Prostate gland (tissue), 2 donors: Measurements from ENCODE around the gene SLC5A10. TPM values are rescaled to one million over a fixed set of nuclear protein-coding genes. Genes with fewer than 3 reads are reported as not detected.

Experiments
- DNase-seq: peaks from one replicate; pipeline ENCODE4 v3.0.0-alpha.2; 2019; ENCODE audit warnings: low spot score
- H3K27ac ChIP-seq, 2 donors: fragments of 200-600 bp; sonication (generic); 2 replicates each; pipeline ENCODE4 v1.5.1; 2017 to 2019
- H3K27me3 ChIP-seq: fragments of 200-600 bp; sonication (generic); replicated peaks from 2 replicates; pipeline ENCODE4 v1.5.1; 2019; ENCODE audit not compliant: insufficient read depth
- H3K36me3 ChIP-seq, 2 donors: fragments of 200-600 bp; sonication (generic); 1 replicate in 1 of 2; 2 replicates in 1 of 2; pipeline versions ENCODE4 v1.5.1 to v1.8.1; 2017 to 2019
- H3K4me1 ChIP-seq: fragments of 200-600 bp; sonication (generic); replicated peaks from 2 replicates; pipeline ENCODE4 v1.5.1; 2019
- H3K4me3 ChIP-seq, 2 donors: fragments of 200-600 bp; sonication (generic); 2 replicates each; pipeline ENCODE4 v1.5.1; 2017 to 2019
- H3K9me3 ChIP-seq: fragments of 200-600 bp; sonication (generic); 2 replicates; pipeline ENCODE4 v1.5.1; 2017
- POLR2A ChIP-seq: fragments of 450-650 bp; IDR thresholded peaks from one replicate; pipeline ENCODE4 v1.6.1; 2016; ENCODE audit warnings: antibody characterized with exemption, mild to moderate bottlenecking
- POLR2AphosphoS5 ChIP-seq: sonication (generic); formaldehyde crosslinking; IDR thresholded peaks from one replicate; pipeline ENCODE4 v1.6.1; 2017; ENCODE audit warnings: antibody characterized with exemption
- WGBS: methylation state at CpG from one replicate; pipeline ENCODE4 v1.1.5; 2018; 5-methylcytosine and 5-hydroxymethylcytosine counted together
- intact Hi-C: fragments of 100-400 bp; cut with DNase I; formaldehyde crosslinking; loops from one replicate; pipeline ENCODE4 v1.14.2; 2022
- total RNA-seq, 2 donors: library from RNA; depleted of rRNA; stranded (reverse); fragments of >200 nt; gene quantifications; one replicate each; pipeline ENCODE4 v1.1.0, GENCODE V29; 2016
- TF ChIP-seq, protein P1 (sequence below), 4 experiments: fragments of 200-600 bp in 2 of 4; fragments of 450-650 bp in 2 of 4; sonication (generic) in 2 of 4; IDR thresholded peaks; 1 replicate in 3 of 4; 2 replicates in 1 of 4; pipeline ENCODE4 v1.5.1; 2016 to 2019; ENCODE audit warnings: antibody characterized with exemption in 4 of 4, mild to moderate bottlenecking in 2 of 4, moderate library complexity in 2 of 4

The SLC5A10 gene
- total RNA-seq, 2 donors from 2014 or later: not detected

DNA sequence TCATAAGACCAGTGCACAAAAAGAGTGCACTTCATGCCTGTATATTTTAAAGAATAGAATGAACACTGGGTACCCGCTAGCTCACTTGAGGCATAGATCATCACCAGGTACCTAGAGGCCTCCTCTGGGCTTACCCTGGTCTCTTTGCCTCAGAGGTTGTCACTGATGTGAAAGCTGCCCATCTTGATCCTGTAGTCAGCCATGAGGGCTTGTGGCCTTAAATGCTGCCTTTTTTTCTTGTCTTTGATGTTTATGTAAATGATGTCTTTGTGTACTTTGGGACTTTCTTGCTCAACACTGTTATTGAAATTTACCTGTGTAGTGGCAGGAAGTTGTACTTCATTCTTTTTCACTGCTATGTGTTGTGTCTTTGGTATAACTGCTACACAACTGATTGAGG lies 26.8 kb upstream of the SLC5A10 start:
- Histone ChIP-seq H3K27me3 (no peaks in the 10 kb centered on the region), H3K36me3 (no peaks in the 10 kb centered on the region), H3K4me3 (no peak overlapping the region), H3K27ac (no peak overlapping the region), H3K4me1 (no peaks in the 10 kb centered on the region), H3K9me3 (no peaks in the 10 kb centered on the region)
- no peak for DNase-seq
- intact Hi-C loops: no loop called here
- TF ChIP-seq POLR2A (no peak), POLR2AphosphoS5 (no peak)
- TF ChIP-seq, protein P1, sequence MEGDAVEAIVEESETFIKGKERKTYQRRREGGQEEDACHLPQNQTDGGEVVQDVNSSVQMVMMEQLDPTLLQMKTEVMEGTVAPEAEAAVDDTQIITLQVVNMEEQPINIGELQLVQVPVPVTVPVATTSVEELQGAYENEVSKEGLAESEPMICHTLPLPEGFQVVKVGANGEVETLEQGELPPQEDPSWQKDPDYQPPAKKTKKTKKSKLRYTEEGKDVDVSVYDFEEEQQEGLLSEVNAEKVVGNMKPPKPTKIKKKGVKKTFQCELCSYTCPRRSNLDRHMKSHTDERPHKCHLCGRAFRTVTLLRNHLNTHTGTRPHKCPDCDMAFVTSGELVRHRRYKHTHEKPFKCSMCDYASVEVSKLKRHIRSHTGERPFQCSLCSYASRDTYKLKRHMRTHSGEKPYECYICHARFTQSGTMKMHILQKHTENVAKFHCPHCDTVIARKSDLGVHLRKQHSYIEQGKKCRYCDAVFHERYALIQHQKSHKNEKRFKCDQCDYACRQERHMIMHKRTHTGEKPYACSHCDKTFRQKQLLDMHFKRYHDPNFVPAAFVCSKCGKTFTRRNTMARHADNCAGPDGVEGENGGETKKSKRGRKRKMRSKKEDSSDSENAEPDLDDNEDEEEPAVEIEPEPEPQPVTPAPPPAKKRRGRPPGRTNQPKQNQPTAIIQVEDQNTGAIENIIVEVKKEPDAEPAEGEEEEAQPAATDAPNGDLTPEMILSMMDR (IDR thresholded peaks at IDR 0.05): no peak
- 100% methylated on average over 1 of the region's 1 CpG for WGBS

DNA sequence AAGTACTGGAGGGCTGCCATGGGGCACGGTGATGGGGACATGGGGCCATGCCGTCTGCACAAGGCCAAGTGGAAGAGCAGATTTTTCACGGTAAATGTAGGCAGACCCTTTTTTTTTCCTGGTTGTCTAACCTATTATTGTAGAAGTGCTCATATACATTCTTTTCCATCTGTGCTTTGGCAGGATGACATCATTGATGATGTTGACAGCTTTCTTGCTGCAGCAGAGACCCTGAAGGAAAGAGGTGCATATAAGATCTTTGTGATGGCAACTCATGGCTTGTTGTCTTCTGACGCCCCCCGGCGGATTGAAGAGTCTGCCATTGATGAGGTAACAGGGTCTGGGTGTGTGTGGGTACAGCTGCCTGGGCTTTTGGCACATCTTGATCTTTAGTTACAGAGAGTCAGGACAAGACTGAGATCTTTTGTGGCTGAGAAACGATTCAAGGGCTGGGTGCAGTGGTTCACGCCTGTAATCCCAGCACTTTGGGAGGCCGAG lies 23.3 kb upstream of the SLC5A10 start:
- H3K27me3 ChIP-seq: no peaks in the 10 kb centered on the region
- H3K27ac ChIP-seq: no peak overlapping the region
- WGBS: 92% methylated on average over 9 of the region's 9 CpGs
- no peak overlapping the region for H3K4me3 ChIP-seq
- intact Hi-C loops: no loop called here
- H3K36me3 ChIP-seq: no peaks in the 10 kb centered on the region
- no peaks in the 10 kb centered on the region for H3K4me1 ChIP-seq
- TF ChIP-seq, protein P1 (IDR thresholded peaks at IDR 0.05): no peak
- TF ChIP-seq POLR2A: no peak
- TF ChIP-seq POLR2AphosphoS5: no peak
- DNase-seq: no peak
- H3K9me3 ChIP-seq: no peaks in the 10 kb centered on the region

DNA sequence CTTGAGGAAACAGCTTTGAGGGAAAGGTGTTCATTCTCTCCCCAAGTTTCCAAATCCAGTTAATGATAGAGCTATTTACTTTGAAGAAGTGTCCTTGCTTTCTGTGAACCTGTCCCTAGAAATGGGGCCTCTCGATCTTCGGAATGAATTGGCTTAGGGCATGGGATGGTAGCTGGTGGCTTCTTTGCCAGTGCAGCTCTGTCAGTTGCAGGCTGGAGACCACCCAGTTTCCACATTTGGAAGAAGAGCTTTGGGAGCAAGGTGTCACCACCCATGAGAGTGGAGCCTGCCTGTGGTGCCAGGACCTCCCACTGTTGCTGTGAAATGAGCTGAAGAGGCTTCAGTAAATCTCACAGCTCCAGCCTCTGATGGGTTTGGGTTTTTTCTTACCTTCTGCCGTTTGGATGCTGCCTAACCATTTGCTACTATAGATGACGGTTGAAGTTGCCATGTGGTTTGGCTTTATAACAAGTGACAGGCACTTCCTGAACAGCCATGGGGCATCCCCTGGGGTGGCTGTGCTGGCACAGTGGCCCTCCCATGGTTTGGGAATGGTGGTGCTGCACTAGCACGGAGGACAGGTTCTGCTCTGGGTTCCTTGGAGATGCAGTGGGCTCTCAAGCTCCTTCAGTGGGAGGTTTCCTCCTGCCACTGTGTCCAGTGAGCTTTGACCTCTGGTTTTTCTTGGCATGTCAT lies 19.5 kb upstream of the SLC5A10 start:
- 68% methylated on average over 5 of the region's 5 CpGs for WGBS
- no peak for DNase-seq

DNA sequence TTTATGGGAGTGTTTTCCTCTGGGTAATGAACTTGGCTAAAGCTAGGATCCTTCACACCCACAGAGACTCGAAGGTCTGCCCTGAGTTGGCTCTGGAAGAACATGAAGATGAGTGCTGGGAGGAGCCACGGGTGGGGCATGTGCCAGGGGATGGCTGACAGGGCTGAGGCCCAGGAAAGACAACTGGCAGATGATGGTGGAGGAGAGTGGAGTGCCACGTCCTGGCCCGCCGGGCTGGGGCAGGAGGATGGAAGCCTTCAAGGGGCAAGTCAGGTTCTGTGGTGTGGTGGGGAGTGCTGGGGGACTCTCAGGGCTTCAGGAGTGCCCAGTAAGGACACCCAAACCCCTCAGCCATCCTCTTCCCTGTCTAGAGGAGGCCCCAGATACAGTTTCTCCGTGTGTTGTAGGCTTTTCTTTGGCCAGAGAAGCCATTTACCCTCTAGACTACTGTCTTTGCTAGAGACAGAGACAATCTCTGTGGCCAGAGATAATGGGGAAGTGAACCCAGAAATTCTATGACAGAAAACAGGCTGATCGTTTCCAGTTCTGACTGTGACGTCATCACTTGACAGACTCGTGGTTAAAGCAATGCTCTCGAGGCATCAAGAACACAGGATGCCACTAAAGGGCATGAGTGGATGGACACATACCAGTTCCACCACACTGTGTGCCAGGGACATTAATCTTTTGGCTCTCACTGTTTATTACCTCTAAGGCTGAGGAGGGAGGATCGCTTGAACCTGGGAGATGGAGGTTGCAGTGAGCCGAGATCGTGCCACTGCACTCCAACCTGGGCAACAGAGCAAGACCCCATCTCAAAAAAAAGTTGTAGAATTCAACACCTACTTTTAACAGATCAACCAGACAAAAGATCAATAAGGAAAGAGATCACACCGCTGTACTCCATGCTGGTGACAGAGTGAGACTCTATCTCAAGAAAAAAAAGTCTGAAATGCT lies 18.6 kb upstream of the SLC5A10 start:
- Histone ChIP-seq H3K36me3 (no peaks in the 10 kb centered on the region), H3K4me3 (no peak overlapping the region), H3K27ac (no peak overlapping the region), H3K4me1 (no peaks in the 10 kb centered on the region), H3K9me3 (no peaks in the 10 kb centered on the region), H3K27me3 (no peaks in the 10 kb centered on the region)
- DNase-seq: no peak
- WGBS: 82% methylated on average over 14 of the region's 14 CpGs
- intact Hi-C loops: no loop called here
- no peak for TF ChIP-seq POLR2AphosphoS5
- TF ChIP-seq, protein P1 (IDR thresholded peaks at IDR 0.05): no peak
- TF ChIP-seq POLR2A: no peak

More for the DNA sequence above, 19.5 kb upstream of the SLC5A10 start:
- Histone ChIP-seq H3K27ac (no peak overlapping the region), H3K27me3 (no peaks in the 10 kb centered on the region), H3K4me3 (no peak overlapping the region), H3K36me3 (no peaks in the 10 kb centered on the region), H3K4me1 (no peaks in the 10 kb centered on the region), H3K9me3 (no peaks in the 10 kb centered on the region)
- intact Hi-C loops: no loop called here
- TF ChIP-seq POLR2A: no peak
- no peak for TF ChIP-seq POLR2AphosphoS5

DNA sequence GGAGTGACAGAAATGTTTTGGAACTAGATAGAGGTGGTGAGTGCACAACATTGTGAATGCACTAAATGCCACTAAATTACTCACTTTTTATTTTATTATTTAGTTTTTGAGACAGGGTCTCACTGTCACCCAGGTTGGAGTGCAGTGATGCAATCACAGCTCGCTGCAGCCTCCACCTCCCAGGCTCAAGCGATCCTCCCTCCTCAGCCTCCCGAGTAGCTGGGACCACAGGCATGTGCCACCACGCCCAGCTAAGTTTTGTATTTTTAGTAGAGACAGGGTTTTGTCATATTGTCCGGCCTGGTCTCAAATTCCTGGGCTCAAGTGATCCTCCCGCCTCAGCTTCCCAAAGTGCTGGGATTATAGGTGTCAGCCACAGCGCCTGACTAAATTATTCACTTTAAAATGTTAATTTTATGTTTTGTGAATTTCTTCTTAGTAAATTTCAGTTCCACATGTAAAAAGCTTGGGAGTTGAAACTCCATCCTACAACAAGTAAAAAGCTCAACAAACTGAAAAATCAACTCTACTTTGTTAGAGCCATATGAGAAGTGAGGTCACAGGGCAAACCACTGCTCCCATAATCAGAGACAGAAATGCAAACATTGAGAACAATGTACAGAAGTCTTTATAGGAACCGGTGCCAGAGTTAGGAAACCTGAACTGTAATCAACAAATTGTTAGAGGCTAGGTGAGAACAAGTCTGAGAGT lies 13.8 kb upstream of the SLC5A10 start:
- no peak for TF ChIP-seq POLR2A
- no peak for TF ChIP-seq POLR2AphosphoS5
- TF ChIP-seq, protein P1 (IDR thresholded peaks at IDR 0.05): no peak
- Histone ChIP-seq H3K4me1 (no peaks in the 10 kb centered on the region), H3K36me3 (no peaks in the 10 kb centered on the region), H3K27ac (no peak overlapping the region), H3K4me3 (no peak overlapping the region), H3K9me3 (no peaks in the 10 kb centered on the region), H3K27me3 (no peaks in the 10 kb centered on the region)
- whole genome bisulfite sequencing: 74% methylated on average over 8 of the region's 8 CpGs
- intact Hi-C loops: no loop called here
- DNase-seq: no peak
